Endothelial cell of umbilical vein (primary cell): ENCODE data around the gene IFT27. TPM values are rescaled to one million over a fixed set of nuclear protein-coding genes. Genes with fewer than 3 reads are reported as not detected.

Experiments
- BruUV-seq: library from RNA; stranded (reverse); fragments of 400-500 nt; replicated peaks from 2 replicates; lab custom pipeline; 2021; lab: Mats Ljungman, UMichigan
- CTCF ChIA-PET: fragments of 300-600, 350-600 bp; sonication (Branson Sonifier 250); formaldehyde crosslinking; loops from one replicate; lab custom pipeline; 2021; ENCODE audit warnings: antibody characterized with exemption, inconsistent platforms; lab: Charles Lee
- POLR2A ChIA-PET: fragments of 300-600, 350-600 bp; sonication (Branson Sonifier 250); formaldehyde crosslinking; loops from one replicate; lab custom pipeline; 2021; ENCODE audit warnings: antibody characterized with exemption, inconsistent platforms; lab: Charles Lee
- DNase-seq: peaks from one replicate; pipeline ENCODE4 v3.0.0-alpha.2; 2011; ENCODE audit warnings: low read depth, low spot score
- FAIRE-seq: peaks from 2 replicates; lab custom pipeline; 2011; peaks lifted over from hg19 to GRCh38; lab: Jason Lieb, UNC
- H2AFZ ChIP-seq: 2 replicates; pipeline ENCODE4 v1.6.0; 2012; ENCODE audit warnings: low read depth, low read length, control low read depth, inconsistent platforms
- H3K27ac ChIP-seq: 2 replicates; pipeline ENCODE4 v1.5.1; 2011; ENCODE audit warnings: low read depth, mild to moderate bottlenecking, control low read depth, low read length, moderate library complexity; ENCODE audit not compliant: insufficient read depth
- H3K27me3 ChIP-seq, 2 experiments: 2 replicates each; pipeline versions ENCODE4 v1.6.0 to v1.6.1; 2011; ENCODE audit warnings: low read length in 2 of 2, mixed read lengths in 1 of 2; ENCODE audit not compliant: control insufficient read depth in 2 of 2, insufficient read depth in 2 of 2
- H3K36me3 ChIP-seq, 2 experiments: 2 replicates in 1 of 2; 3 replicates in 1 of 2; pipeline ENCODE4 v1.5.1; 2011; ENCODE audit warnings: low read length in 2 of 2, mild to moderate bottlenecking in 1 of 2, moderate library complexity in 1 of 2; ENCODE audit not compliant: control insufficient read depth in 2 of 2, insufficient read depth in 2 of 2; ENCODE audit errors: extremely low read depth in 1 of 2
- H3K4me1 ChIP-seq: 3 replicates; pipeline ENCODE4 v1.5.1; 2011; ENCODE audit warnings: mild to moderate bottlenecking, low read length; ENCODE audit not compliant: control insufficient read depth, insufficient read depth; ENCODE audit errors: extremely low read depth
- H3K4me2 ChIP-seq: 2 replicates; pipeline ENCODE4 v1.6.1; 2011; ENCODE audit warnings: low read length, control low read depth, mixed read lengths; ENCODE audit not compliant: insufficient read depth
- H3K4me3 ChIP-seq, 3 experiments: fragments of 200-600 bp in 1 of 3; sonication (generic), shearing (Covaris generic) in 1 of 3; replicated peaks in 1 of 3; 2 replicates each; pipeline ENCODE4 v1.5.1; 2011 to 2016; ENCODE audit warnings: control low read depth in 3 of 3, low read length in 3 of 3, mild to moderate bottlenecking in 2 of 3, inconsistent platforms in 1 of 3, low read depth in 1 of 3, moderate library complexity in 1 of 3; ENCODE audit not compliant: insufficient read depth in 1 of 3
- H3K79me2 ChIP-seq: 2 replicates; pipeline ENCODE4 v1.6.0; 2012; ENCODE audit warnings: low read length, inconsistent platforms; ENCODE audit not compliant: control insufficient read depth, insufficient read depth
- H3K9ac ChIP-seq: replicated peaks from 2 replicates; pipeline ENCODE3; 2011; ENCODE audit warnings: low read length, control low read depth; ENCODE audit not compliant: insufficient read depth; ENCODE audit errors: extremely low read depth
- H3K9me1 ChIP-seq: replicated peaks from 3 replicates; pipeline ENCODE4 v1.6.0; 2011; ENCODE audit warnings: mild to moderate bottlenecking, low read length; ENCODE audit not compliant: control insufficient read depth, insufficient read depth; ENCODE audit errors: extremely low read depth
- H3K9me3 ChIP-seq: replicated peaks from 2 replicates; pipeline ENCODE4 v1.5.1; 2012; ENCODE audit warnings: low read length, inconsistent platforms; ENCODE audit not compliant: control insufficient read depth, insufficient read depth
- H4K20me1 ChIP-seq: replicated peaks from 2 replicates; pipeline ENCODE3; 2011; ENCODE audit warnings: mild to moderate bottlenecking, low read length; ENCODE audit not compliant: control insufficient read depth, insufficient read depth; ENCODE audit errors: extremely low read depth
- CTCF ChIP-seq, 2 donors: IDR thresholded peaks; 1 replicate in 1 of 2; 2 replicates in 1 of 2; pipeline ENCODE4 v1.5.1; 2011; ENCODE audit warnings: low read length in 2 of 2, mild to moderate bottlenecking in 2 of 2, moderate library complexity in 2 of 2, control low read depth in 1 of 2, inconsistent platforms in 1 of 2, low read depth in 1 of 2; ENCODE audit not compliant: insufficient read depth in 1 of 2; ENCODE audit errors: extremely low read depth in 1 of 2
- EZH2 ChIP-seq: IDR thresholded peaks from 2 replicates; pipeline ENCODE4 v1.6.1; 2012; ENCODE audit warnings: borderline replicate concordance, low read depth, mild to moderate bottlenecking, moderate library complexity, low read length, inconsistent platforms; ENCODE audit not compliant: severe bottlenecking
- FOS ChIP-seq: IDR thresholded peaks from 2 replicates; pipeline ENCODE4 v1.6.1; 2011; ENCODE audit warnings: mild to moderate bottlenecking, low read length, moderate library complexity, borderline replicate concordance; ENCODE audit not compliant: insufficient read depth
- GATA2 ChIP-seq: IDR thresholded peaks from 2 replicates; pipeline ENCODE4 v1.7.0; 2011; ENCODE audit warnings: low read depth, mild to moderate bottlenecking, moderate library complexity, mixed read lengths, low read length; ENCODE audit not compliant: insufficient read length, insufficient read depth
- JUN ChIP-seq: IDR thresholded peaks from 2 replicates; pipeline ENCODE4 v1.6.1; 2011; ENCODE audit warnings: borderline replicate concordance, low read depth; ENCODE audit not compliant: insufficient read length, insufficient read depth
- MAX ChIP-seq: IDR thresholded peaks from 2 replicates; pipeline ENCODE4 v1.6.1; 2011; ENCODE audit not compliant: insufficient read depth, insufficient read length
- MYC ChIP-seq: IDR thresholded peaks from one replicate; pipeline ENCODE4 v1.6.1; 2011; ENCODE audit warnings: mild to moderate bottlenecking, low read depth, low read length
- POLR2A ChIP-seq: IDR thresholded peaks from 2 replicates; pipeline ENCODE4 v1.6.1; 2012; ENCODE audit warnings: low read depth, mild to moderate bottlenecking, control low read depth, low read length
- POLR2AphosphoS5 ChIP-seq: IDR thresholded peaks from 2 replicates; pipeline ENCODE4 v1.6.1; 2012; ENCODE audit warnings: low read depth, mild to moderate bottlenecking, control low read depth, low read length, moderate library complexity; ENCODE audit not compliant: insufficient read depth
- dilution Hi-C: fragments of 300-500 bp; cut with MboI; formaldehyde crosslinking; loops from one replicate; pipeline ENCODE4 v1.15.0; 2019; ENCODE audit warnings: low sequenced_read_pairs; ENCODE audit not compliant: extremely low pct_ligation_motif_present
- intact Hi-C: fragments of 100-400 bp; cut with micrococcal nuclease; formaldehyde crosslinking; loops from one replicate; pipeline ENCODE4 v1.10.0; 2022
- polyA plus RNA-seq, 4 experiments: library from polyadenylated mRNA; depleted of rRNA in 3 of 4; stranded (reverse) in 3 of 4; unstranded in 1 of 4; fragments of >200 nt; gene quantifications; 2 replicates each; pipeline versions ENCODE4 v1.2.1 to v1.2.3, GENCODE V29; 2011 to 2012; ENCODE audit warnings: missing spikeins in 1 of 4
- total RNA-seq: library from RNA; stranded (reverse); gene quantifications from 2 replicates; pipeline ENCODE4 v1.2.3, GENCODE V29; 2021

The IFT27 gene
- total and polyA plus RNA-seq, 2 donors (not counting 3 experiments of a cell fraction or from before 2014, with no cell fraction given), result 29.9 to 33.7 TPM

GRCh38 chr22:36781656-36782627, 6.0 kb upstream of the IFT27 start:
- H3K27ac ChIP-seq, result peak overlapping the region; percentile 62

More at GRCh38 chr22:36781656-36782627, 6.0 kb upstream of the IFT27 start:
- no peaks in the 10 kb centered on the region for H3K79me2 ChIP-seq
- peak overlapping the region; percentile 18 for H3K4me2 ChIP-seq
- POLR2A ChIA-PET, result no interaction called here
- DNase-seq (peak; percentile 95), FAIRE-seq (peak; percentile 99)
- no peak overlapping the region for H3K4me3 ChIP-seq
- intact Hi-C loops, result loop anchor here (1.0 to 2.0 kb wide), 6 partner anchors 41 to 416 kb away; no protein-coding TSS in a partner anchor
- TF ChIP-seq POLR2AphosphoS5, result peak; percentile 75
- no peak for TF ChIP-seq EZH2
- peak; percentile 45 for TF ChIP-seq MYC
- no peak for TF ChIP-seq POLR2A
- peak; percentile 72 for TF ChIP-seq JUN
- TF ChIP-seq FOS, result peak; percentile 89
- no peak for TF ChIP-seq GATA2
- TF ChIP-seq CTCF (IDR thresholded peaks at IDR 0.05; ENCODE audit: extremely low read depth in 1 of 2, insufficient read depth in 1 of 2, low read depth in 1 of 2, low read length in 2 of 2), result peak; percentile 93 to 98
- TF ChIP-seq MAX, result peak; percentile 70
- BruUV-seq, result no TSS peak
- H3K9ac ChIP-seq, result peak overlapping the region; percentile 18
- H4K20me1 ChIP-seq, result no peaks in the 10 kb centered on the region
- H3K27me3 ChIP-seq, result peaks cover 3 to 8% of the 10 kb centered on the region in 2 experiments
- CTCF ChIA-PET, result interaction anchor here (0.6 to 10.8 kb wide), 32 partner anchors 8 to 385 kb away, joined by 3 to 149 read pairs (median 4); partner anchors contain the start of genes KCTD17 and TST
- H3K4me1 ChIP-seq, result peaks cover 4% of the 10 kb centered on the region
- dilution Hi-C loops, result no loop called here
- no peaks in the 10 kb centered on the region for H3K9me3 ChIP-seq
- no peaks in the 10 kb centered on the region for H3K36me3 ChIP-seq
- no peaks in the 10 kb centered on the region for H3K9me1 ChIP-seq
- H2AFZ ChIP-seq, result peak overlapping the region; percentile 45
